CD4-positive, alpha-beta T cell treated with Interleukin-21 for 1 hour (primary cell): ENCODE measurements around the gene LPAR3.

Experiments used
- DNase-seq: peaks from one replicate; pipeline ENCODE4 v3.0.0-alpha.2; 2020

Gene LPAR3

DNA sequence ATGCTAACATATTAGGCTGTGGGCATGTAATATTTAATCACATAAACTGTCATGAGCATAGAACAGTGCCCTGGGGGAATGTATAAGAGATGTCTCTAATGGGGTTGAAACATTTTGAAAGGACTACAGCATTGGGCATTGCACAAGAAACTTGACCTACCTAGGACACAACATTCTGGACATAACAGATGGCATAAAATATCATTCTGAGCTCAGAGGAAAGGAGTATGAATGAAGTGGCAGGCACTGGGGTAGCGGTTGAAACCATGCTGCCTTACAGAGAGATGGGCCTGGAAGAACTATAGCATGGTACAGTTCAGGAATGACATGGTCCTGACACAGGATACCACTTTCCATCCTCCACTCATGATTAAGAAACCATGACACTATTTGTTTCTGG is 69.0 kb downstream of the LPAR3 start:
- no peak for DNase-seq

DNA sequence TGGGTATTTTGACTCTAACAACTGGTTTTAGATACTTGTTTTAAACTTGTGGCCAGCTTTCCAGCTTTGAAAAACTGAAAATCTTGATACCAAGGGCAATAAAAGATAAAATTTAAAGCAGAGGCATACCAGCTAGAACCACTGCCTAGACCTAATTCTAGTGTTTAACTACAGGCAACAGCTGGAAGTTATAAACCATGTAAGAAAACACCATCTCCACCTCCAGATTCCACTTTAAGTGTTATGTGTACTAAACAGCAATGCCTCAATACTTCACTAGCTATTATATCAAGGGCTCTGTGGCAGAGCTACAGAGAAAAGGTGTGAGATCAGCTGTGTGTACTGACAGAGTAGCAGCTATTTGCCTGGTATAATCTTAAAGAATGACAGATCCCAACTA is 69.5 kb downstream of the LPAR3 start:
- DNase-seq: no peak

DNA sequence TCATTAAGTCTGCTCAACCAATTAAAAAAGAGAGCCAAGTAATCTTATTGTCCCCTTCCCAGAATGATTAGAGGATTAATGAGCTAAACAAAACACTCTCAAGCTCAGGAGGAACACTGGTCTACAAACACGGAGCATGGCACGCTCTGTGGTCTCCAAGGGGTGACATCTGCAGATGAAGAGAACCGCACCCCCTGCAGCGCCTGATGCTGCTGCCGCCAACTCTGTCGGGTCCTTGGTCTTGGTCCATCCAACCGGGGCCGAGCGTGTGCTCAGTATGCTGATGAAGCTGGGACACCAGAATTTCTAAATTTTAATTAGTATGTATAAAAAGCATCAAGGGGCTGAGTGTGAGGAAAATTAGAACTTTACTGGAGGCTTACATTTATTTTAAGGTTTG is 82.7 kb downstream of the LPAR3 start:
- DNase-seq: no peak

DNA sequence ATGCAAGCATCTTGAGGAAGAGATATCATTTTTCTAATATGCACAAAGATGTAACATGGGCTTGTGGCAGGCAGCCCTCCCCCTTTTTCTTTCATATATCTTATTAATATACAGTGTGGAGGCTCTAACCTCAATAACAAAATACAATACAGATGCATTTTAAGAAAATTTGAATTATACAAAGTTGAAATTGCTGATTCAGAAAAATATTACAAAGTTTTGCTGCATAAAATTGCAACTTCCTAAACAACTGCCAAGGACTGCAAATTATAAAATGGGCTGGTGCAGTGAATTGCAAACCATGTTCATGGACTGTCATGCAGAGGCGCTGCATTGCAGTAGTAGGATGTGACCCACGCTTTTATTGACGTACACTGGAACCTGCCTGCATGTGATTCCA is 84.0 kb downstream of the LPAR3 start:
- no peak for DNase-seq

- DNase-seq: no peak
These were observed 89.4 kb downstream of the LPAR3 start for GRCh38 chr1:84803604-84804003.

GRCh38 chr1:84802567-84803232 is 90.3 kb downstream of the LPAR3 start:
- no peak for DNase-seq

GRCh38 chr1:84800090-84801073 is 92.6 kb downstream of the LPAR3 start:
- DNase-seq: no peak

DNA sequence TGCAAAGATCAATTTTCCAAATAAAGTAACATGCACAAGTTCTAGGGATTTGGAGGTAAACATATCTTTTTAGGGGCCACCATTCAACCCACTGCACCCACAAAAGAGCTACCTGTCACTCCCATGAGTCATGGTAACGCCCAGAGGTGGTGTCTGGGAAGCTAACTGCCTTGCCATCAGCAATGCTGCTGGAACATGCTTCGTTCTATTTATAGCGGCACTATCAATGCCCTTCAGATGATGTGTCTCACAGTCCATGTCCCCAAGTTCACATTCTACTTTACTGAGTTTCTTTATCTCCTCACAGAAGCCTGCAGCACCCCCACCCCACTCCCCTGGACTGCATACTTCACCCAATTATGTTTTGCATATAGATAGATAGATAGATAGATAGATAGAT is 95.4 kb downstream of the LPAR3 start:
- DNase-seq: no peak

- DNase-seq: no peak
These were observed 96.9 kb downstream of the LPAR3 start for GRCh38 chr1:84795966-84796600.

GRCh38 chr1:84795213-84795612 is 97.8 kb downstream of the LPAR3 start:
- DNase-seq: no peak

DNA sequence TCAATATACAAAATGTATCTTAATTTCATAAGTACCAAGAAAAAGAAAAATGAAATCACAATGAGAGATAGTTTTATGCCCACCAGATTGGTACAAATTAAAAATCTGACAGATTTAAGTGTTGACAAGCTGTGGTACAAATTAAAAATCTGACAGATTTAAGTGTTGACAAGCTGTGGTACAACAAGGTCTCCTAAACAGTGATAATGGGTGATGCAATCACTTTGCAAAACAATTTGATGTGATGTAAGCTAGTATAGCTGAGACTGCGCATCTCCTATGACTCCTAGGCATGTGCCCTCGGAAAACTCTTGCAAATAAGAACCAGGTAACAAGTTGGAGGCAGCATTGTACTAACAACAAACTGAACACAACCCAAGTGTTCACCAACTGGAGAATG is 100.6 kb downstream of the LPAR3 start:
- DNase-seq: no peak

DNA sequence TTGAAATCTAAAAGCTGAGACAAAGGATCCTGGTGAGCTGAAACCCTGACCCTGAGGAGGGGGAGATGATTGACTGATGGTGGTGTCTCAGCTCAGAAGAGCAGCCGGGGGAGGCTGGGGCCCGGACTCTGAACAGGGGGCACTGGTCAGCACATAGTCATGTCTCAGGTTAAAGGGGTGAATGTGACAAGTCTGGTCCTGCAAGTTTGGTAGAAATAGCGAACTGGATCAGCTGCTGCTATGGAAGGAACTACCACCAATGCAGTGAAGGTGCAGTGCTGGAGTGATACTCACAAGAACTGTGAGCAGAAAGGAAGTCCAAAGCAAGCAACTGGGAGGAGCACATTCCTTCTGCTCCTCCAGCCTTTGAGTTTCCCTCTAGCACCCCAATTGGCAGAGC is 104.0 kb downstream of the LPAR3 start:
- no peak for DNase-seq

GRCh38 chr1:84785271-84786036 is 107.6 kb downstream of the LPAR3 start:
- no peak for DNase-seq

GRCh38 chr1:84782881-84783280 is 110.1 kb downstream of the LPAR3 start:
- DNase-seq: no peak

DNA sequence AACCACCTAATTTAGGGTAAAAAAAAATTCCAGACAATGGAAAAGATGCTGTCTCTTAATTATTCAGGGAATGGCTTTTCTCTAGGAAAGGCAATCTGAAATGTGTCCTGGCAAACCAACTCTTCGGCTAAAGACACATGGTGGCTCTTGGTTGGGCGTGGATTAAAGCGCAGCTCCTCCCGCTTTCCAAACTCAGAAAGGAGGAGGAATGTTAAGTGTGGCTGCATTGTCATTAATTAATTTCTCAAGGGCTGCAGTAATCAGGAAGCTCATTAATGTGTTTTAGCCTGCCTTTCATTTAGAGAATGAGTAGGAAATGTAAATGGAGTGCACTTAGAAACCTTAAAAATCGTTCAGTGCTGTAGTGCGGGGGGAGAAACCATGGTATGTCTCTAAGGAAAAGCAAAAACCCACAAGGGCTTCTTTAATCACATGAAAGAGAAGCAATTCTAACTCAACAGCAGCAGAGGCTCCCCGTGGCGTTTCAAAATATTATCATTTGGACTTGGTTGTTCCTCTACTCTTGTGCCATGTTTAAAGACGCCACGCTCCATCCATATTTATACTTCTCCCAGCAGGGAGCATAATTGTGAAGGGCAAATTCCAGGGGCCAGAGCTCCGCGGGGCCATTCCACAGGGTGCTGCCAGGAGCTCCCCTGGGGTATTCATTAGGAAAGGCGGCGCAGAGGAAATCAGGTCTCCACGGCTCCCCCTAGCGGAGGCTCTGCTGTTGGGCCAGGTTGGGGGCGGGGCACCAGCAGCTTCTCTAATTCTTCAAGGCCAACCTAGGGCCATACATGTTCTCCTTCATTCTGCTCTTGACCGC is 110.8 kb downstream of the LPAR3 start:
- peak; percentile 78 for DNase-seq

DNA sequence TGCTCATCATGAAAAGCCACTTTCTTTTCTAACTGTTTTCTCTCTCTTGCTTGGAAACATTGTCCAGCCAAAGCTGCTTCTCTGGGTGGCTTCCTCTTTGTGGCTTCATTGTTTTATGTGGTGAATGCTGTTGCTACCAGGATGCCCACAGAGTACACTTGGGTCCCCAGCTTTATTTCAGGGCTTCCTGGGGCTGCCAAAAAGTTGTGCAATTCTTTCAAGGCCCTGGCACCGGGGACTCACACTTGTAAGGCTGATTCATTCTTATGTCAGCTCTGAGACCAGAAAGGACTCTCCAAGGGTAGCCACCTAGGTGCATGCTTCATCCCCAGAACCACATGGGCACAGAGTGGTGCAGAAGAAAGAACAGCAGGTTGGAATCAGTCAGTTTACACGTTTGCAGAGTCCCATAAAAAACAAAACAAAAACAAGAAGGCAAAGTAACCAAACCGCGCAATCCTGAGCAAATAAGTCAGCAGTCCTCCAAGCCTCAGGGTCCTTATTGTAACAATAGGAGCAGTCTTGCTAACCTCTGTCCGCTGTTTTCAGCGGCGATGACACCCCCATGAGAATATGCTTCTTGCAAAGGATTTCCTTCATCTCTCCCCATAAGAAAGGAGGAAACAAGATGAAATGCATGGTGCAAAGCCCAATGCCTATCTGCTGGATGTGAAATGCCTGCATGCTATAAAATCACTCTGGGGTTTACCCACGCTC is 112.8 kb downstream of the LPAR3 start:
- peak; percentile 18 for DNase-seq

DNA sequence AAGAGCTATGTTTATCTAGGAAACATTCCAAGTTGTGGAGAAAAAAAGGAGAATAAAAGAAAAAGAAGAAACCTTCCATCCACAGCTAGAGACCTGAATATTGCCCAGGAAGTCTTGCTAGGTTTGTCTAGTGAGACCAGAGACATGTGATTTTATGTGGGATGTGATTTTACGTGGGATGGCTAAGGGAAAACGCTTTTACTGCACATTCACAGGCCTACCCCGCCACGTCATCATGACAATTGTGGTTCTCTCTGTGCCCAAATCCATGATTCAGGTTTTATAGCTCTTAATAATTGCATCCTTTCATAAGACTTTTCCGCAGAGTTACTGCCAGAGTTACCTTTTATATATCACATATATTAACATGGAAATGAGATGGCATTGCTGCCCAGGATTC is 116.4 kb downstream of the LPAR3 start:
- DNase-seq: no peak

DNA sequence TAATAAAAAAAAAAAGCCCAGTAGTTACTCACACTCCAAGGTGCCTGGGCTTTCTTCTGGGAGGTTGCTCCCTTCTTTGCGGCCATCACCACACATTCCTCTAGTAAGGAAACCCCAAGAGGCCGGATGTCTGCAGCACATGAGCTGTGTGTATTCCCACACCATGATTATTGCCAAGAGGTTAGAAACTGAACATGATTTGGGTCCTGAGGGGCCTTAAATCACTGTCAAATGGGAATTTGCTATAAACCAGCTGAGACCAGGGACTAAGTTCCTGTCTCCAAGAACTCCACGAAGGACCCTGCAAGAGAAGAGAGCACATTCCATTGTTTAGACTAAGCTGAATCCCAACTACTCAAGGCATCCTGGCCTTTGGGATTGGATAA is 117.5 kb downstream of the LPAR3 start:
- no peak for DNase-seq

- no peak for DNase-seq
These were observed 118.1 kb downstream of the LPAR3 start for GRCh38 chr1:84774669-84775534.

GRCh38 chr1:84773933-84774497 is 119.0 kb downstream of the LPAR3 start:
- DNase-seq: no peak
